ENCODE results near the gene C1GALT1C1L. TPM values are rescaled to one million over a fixed set of nuclear protein-coding genes. Genes with fewer than 3 reads are reported as not detected.
"Not testable (repeated sequence)": the region's sequence is repeated elsewhere in the genome, so short reads cannot be mapped to it uniquely, and the experiment has no call there.

Gene C1GALT1C1L
- total RNA-seq, 1 donor from 2014 or later, result not detected

DNA sequence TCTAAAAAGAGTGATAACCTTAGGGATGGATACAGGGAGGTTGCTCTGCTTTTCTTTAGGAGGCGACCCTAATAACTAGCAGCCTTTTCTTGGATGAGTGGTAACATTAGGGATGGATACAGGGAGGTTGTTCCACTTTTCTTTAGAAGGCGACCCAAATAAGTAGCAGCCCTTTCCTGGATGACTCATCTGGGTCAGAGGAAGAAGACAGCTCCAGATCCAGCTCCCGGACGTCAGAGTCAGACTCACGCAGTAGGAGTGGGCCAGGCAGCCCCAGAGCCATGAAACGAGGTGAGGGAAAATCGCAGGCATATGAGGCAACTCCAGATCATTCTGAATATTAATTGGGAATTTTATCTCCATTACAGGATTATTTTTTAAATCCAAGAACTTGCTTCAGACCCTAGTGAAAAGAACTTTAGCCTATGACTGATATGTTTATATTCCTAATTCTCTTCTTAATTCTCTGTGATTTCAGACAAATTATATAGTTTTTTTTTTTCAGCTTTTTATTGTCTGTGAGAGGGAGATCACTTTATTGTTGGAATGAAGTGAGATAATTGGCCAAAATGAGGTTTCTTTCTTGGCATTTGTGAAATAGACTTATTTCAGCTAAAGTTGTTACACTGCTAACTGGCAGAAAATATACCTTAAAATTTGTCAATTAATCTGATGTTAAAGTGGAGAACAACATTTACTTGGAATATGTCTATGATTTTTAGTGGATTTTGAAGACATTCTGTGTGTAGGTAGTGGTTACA, 31.2 kb upstream of the C1GALT1C1L start:
- no peaks in the 10 kb centered on the region for H3K9me3 Mint-ChIP-seq
- DNase-seq (ENCODE audit: extremely low spot score, unreplicated experiment), result no peak
- no peaks in the 10 kb centered on the region for H3K4me1 Mint-ChIP-seq (ENCODE audit: unreplicated experiment)
- no peak overlapping the region for H3K4me3 Mint-ChIP-seq
- H3K27me3 Mint-ChIP-seq, result no peaks in the 10 kb centered on the region
- no peaks in the 10 kb centered on the region for H3K36me3 Mint-ChIP-seq
- TF ChIP-seq, protein P1, sequence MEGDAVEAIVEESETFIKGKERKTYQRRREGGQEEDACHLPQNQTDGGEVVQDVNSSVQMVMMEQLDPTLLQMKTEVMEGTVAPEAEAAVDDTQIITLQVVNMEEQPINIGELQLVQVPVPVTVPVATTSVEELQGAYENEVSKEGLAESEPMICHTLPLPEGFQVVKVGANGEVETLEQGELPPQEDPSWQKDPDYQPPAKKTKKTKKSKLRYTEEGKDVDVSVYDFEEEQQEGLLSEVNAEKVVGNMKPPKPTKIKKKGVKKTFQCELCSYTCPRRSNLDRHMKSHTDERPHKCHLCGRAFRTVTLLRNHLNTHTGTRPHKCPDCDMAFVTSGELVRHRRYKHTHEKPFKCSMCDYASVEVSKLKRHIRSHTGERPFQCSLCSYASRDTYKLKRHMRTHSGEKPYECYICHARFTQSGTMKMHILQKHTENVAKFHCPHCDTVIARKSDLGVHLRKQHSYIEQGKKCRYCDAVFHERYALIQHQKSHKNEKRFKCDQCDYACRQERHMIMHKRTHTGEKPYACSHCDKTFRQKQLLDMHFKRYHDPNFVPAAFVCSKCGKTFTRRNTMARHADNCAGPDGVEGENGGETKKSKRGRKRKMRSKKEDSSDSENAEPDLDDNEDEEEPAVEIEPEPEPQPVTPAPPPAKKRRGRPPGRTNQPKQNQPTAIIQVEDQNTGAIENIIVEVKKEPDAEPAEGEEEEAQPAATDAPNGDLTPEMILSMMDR (conservative IDR thresholded peaks at IDR 0.05), result no peak
- no peak overlapping the region for H3K27ac Mint-ChIP-seq

DNA sequence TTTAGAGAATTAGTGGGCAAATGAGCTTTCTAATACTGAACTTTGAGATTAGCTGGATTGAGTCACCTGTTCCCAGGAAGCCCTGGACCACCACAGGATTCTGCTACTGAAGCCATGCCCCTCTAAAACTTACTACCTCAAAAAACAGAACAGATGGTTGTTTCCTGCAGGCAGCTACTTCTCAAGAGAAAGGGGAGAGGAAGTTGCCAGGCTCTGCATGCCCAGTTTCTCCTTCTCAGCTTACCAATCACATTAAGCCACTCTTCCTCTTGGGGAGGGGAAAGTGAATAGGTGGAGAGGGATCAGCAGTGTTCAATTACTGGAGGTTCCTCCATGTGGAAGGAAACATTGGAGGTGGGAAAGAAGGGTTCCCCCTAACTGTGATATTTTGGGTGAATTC, 24.9 kb upstream of the C1GALT1C1L start:
- Mint-ChIP-seq H3K9me3 (no peaks in the 10 kb centered on the region), H3K27me3 (no peaks in the 10 kb centered on the region)
- TF ChIP-seq, protein P1 (conservative IDR thresholded peaks at IDR 0.05), result no peak

DNA sequence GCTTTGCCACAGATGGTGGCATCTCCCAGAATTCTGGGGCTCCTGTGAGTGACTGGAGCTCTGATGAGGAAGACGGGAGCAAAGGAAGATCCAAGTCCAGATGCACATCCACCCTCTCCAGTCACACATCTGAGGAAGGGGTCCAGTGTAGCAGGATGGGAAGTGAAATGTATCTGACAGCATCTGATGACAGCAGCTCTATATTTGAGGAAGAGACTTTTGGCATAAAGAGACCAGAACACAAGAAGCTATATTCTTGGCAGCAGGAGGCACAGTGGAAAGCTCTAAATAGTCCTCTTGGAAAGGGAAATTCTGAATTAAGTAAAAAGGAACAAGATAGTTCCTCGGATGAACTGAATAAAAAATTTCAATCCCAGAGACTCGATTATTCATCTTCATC, 23.5 kb upstream of the C1GALT1C1L start:
- Mint-ChIP-seq H3K36me3 (no peaks in the 10 kb centered on the region), H3K4me1 (ENCODE audit: unreplicated experiment) (no peaks in the 10 kb centered on the region), H3K9me3 (no peaks in the 10 kb centered on the region), H3K4me3 (no peak overlapping the region), H3K27ac (no peak overlapping the region), H3K27me3 (no peaks in the 10 kb centered on the region)
- no peak for DNase-seq (ENCODE audit: extremely low spot score, unreplicated experiment)
- TF ChIP-seq, protein P1 (conservative IDR thresholded peaks at IDR 0.05), result no peak

More for the DNA sequence above, 24.9 kb upstream of the C1GALT1C1L start:
- H3K27ac Mint-ChIP-seq, result no peak overlapping the region
- H3K4me3 Mint-ChIP-seq, result no peak overlapping the region
- DNase-seq (ENCODE audit: extremely low spot score, unreplicated experiment), result no peak
- H3K4me1 Mint-ChIP-seq (ENCODE audit: unreplicated experiment), result no peaks in the 10 kb centered on the region
- no peaks in the 10 kb centered on the region for H3K36me3 Mint-ChIP-seq

DNA sequence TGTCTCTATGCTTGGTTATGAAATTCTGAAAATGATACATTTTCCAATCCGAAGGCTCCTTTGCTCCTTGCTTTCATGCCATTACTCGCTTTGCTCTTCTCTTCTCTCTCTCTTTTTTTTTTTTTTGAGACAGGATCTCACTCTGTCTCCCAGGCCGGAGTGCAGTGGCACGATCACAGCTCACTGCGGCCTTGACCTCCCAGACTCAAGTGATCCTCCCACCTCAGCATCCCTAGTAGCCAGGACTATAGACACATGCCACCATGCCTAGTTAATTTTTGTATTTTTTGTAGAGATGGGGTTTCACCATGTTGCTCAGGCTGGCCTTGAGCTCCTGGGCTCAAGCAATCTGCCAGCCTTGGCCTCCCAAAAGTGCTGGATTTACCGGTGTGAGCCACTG, 21.9 kb upstream of the C1GALT1C1L start:
- H3K9me3 Mint-ChIP-seq; H3K36me3 Mint-ChIP-seq; H3K27me3 Mint-ChIP-seq; DNase-seq (ENCODE audit: extremely low spot score, unreplicated experiment); H3K4me3 Mint-ChIP-seq; H3K27ac Mint-ChIP-seq; H3K4me1 Mint-ChIP-seq (ENCODE audit: unreplicated experiment): not testable (repeated sequence)

DNA sequence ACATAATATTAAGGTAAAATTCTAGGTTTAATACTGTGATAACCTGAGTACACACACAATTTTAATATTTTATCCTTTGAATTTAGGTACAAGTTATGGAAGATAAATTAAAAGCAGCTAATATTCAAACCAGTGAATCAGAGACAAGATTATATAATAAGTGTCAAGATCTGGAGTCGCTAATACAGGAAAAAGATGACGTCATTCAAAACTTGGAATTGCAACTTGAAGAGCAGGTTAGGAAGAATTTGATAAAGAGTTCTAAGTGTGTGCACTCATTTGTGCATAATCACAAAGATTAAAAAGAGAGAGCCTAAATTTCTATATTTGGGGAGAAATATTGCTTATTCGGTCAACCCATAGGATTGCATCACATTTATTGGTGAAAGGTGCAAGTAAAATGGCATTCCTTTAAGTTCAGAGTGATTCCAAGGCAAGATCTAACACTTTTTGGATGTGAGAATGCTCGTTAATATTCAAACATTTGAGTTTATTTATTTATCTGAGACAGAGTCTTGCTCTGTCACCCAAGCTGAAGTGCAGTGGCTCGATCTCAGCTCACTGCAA, 16.3 kb upstream of the C1GALT1C1L start:
- no peak overlapping the region for H3K4me3 Mint-ChIP-seq
- no peaks in the 10 kb centered on the region for H3K9me3 Mint-ChIP-seq
- no peaks in the 10 kb centered on the region for H3K4me1 Mint-ChIP-seq (ENCODE audit: unreplicated experiment)
- TF ChIP-seq, protein P1 (conservative IDR thresholded peaks at IDR 0.05), result no peak
- no peaks in the 10 kb centered on the region for H3K27me3 Mint-ChIP-seq
- DNase-seq (ENCODE audit: extremely low spot score, unreplicated experiment), result no peak
- H3K36me3 Mint-ChIP-seq, result no peaks in the 10 kb centered on the region
- no peak overlapping the region for H3K27ac Mint-ChIP-seq

DNA sequence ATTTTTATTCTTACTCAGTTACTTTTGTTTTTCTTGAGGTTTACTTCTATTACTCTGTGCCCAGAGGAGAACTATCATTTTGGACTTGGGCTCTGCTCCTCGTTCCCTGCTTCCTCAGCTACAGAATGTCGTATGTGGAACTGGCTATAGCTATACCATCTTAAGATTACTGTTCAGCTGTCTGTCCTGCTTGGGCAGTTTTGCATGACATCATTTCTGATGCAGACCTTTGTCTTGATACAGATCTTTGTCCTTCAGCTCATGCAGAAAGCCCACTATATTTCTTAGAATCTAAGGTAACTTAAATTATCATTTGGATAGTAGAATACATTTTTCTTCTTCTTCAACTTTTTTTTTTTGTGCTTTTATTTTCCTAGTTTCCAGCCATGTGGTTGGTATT, 13.8 kb upstream of the C1GALT1C1L start:
- Mint-ChIP-seq H3K9me3 (no peaks in the 10 kb centered on the region), H3K4me1 (ENCODE audit: unreplicated experiment) (no peaks in the 10 kb centered on the region), H3K27me3 (no peaks in the 10 kb centered on the region), H3K27ac (no peak overlapping the region), H3K36me3 (no peaks in the 10 kb centered on the region), H3K4me3 (no peak overlapping the region)
- DNase-seq (ENCODE audit: extremely low spot score, unreplicated experiment), result no peak
- TF ChIP-seq, protein P1 (conservative IDR thresholded peaks at IDR 0.05), result no peak

All from type B pancreatic cell (in vitro differentiated cells).